ENCODE results near the gene EYA2. TPM values are rescaled to one million over a fixed set of nuclear protein-coding genes. Genes with fewer than 3 reads are reported as not detected.

The EYA2 gene
- total RNA-seq, 6 experiments from 2014 or later = 0.14 to 0.51 (median 0.28) TPM; not detected in 1

DNA sequence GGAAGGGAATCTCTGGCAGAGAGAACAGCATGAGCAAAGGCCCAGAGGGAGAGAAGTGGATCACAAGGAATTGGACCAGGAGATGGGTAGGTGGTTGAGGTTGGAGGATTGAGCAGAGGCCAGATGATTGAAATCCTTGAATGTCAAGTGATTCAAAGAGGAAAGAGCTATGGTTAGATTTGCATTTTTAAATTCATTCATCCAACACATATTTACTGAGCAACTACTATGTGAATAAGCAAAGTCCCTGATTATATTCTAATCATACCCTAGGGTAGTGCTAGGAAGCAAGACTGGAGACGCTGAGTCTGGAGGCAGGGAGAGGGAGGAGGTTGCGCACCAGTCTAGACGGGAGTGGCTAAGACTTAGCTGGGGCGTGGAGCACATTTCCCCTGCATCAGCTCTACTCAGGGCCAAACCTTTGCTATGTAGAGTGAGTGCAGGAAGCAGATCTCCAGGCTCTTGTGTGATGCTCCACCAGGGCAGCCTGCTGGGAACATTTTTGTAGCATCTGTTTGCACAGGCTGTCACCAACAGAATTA lies 40.2 kb downstream of the EYA2 start:
- H3K36me3 Mint-ChIP-seq (ENCODE audit: low read depth) = no peaks in the 10 kb centered on the region
- DNase-seq = no peak
- H3K27ac Mint-ChIP-seq = no peak overlapping the region
- no peaks in the 10 kb centered on the region for H3K9me3 Mint-ChIP-seq
- no peaks in the 10 kb centered on the region for H3K4me1 Mint-ChIP-seq (ENCODE audit: low read depth)
- peaks cover 30% of the 10 kb centered on the region for H3K27me3 Mint-ChIP-seq (ENCODE audit: insufficient read depth)
- TF ChIP-seq, protein P1, sequence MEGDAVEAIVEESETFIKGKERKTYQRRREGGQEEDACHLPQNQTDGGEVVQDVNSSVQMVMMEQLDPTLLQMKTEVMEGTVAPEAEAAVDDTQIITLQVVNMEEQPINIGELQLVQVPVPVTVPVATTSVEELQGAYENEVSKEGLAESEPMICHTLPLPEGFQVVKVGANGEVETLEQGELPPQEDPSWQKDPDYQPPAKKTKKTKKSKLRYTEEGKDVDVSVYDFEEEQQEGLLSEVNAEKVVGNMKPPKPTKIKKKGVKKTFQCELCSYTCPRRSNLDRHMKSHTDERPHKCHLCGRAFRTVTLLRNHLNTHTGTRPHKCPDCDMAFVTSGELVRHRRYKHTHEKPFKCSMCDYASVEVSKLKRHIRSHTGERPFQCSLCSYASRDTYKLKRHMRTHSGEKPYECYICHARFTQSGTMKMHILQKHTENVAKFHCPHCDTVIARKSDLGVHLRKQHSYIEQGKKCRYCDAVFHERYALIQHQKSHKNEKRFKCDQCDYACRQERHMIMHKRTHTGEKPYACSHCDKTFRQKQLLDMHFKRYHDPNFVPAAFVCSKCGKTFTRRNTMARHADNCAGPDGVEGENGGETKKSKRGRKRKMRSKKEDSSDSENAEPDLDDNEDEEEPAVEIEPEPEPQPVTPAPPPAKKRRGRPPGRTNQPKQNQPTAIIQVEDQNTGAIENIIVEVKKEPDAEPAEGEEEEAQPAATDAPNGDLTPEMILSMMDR (IDR thresholded peaks at IDR 0.05) = no peak
- H3K4me3 Mint-ChIP-seq = no peak overlapping the region

DNA sequence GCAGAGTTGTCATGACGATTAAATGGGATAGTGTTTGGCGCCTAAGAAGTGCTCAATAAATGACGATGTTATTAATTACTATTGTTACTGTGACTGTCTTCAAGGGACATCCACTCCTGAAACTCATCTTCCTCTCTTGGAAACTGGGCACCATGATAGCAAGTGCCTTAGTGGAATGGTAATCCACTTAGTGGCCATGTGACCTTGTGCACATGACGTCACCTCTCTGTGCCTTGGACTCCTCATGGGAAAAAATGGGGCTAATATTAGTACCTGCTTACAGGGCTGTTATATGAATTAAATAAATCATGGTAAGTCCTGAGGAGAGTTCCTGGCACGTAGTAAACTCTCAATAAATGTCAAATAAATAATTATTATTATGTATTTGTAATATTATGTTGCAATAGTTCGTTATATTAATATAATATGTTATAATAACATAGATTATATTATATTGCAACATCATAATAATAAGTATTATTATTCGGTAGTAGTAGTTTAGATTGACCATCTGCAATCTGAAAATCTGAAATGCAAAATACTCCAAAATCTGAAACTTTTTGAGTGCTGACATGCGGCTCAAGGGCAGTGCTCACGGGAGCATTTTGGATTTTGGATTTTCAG lies 40.9 kb downstream of the EYA2 start:
- H3K36me3 Mint-ChIP-seq (ENCODE audit: low read depth) = no peaks in the 10 kb centered on the region
- H3K4me3 Mint-ChIP-seq = no peak overlapping the region
- H3K9me3 Mint-ChIP-seq = no peaks in the 10 kb centered on the region
- no peak for DNase-seq
- H3K4me1 Mint-ChIP-seq (ENCODE audit: low read depth) = no peaks in the 10 kb centered on the region
- peaks cover 27% of the 10 kb centered on the region for H3K27me3 Mint-ChIP-seq (ENCODE audit: insufficient read depth)
- H3K27ac Mint-ChIP-seq = no peak overlapping the region
- TF ChIP-seq, protein P1 (IDR thresholded peaks at IDR 0.05) = no peak

DNA sequence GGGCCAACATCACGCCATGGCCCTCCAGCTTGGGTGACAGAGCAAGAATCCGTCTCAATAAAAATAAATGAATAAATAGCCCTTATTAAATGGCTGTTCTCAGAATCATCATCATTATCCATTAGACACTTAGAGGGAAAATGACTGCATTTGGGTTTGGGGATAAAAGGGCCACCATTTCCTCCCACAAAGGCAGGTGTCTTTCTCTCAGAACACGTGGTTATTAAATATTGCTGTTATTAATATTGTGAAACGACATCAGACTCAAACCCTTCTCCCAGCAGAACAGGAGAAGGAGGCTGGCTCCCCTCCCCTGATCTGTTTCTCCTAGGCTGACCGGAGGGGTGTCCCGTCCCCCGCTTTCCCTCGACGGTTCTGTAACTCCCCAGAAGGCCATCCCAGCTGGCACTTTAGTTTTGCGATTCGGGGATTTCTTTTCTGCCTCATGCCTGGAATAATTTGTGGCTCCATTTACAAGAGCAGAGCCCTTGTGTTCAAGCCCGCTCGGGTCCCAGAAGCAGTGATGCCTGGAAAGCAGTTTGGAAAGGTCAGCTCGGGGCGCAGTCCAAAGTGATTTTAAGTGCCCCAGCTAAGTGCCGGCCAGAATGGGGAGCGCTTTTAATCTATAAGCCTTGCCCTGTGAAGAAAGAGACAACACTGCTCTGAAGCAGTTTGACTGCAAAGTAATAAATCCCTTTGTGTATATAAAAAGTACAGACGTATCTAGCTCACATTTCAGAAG lies 41.9 kb downstream of the EYA2 start:
- no peaks in the 10 kb centered on the region for H3K9me3 Mint-ChIP-seq
- DNase-seq = no peak
- H3K27ac Mint-ChIP-seq = no peak overlapping the region
- no peak overlapping the region for H3K4me3 Mint-ChIP-seq
- H3K36me3 Mint-ChIP-seq (ENCODE audit: low read depth) = no peaks in the 10 kb centered on the region
- H3K27me3 Mint-ChIP-seq (ENCODE audit: insufficient read depth) = peaks cover 26% of the 10 kb centered on the region
- TF ChIP-seq, protein P1 (IDR thresholded peaks at IDR 0.05) = no peak
- H3K4me1 Mint-ChIP-seq (ENCODE audit: low read depth) = no peaks in the 10 kb centered on the region

DNA sequence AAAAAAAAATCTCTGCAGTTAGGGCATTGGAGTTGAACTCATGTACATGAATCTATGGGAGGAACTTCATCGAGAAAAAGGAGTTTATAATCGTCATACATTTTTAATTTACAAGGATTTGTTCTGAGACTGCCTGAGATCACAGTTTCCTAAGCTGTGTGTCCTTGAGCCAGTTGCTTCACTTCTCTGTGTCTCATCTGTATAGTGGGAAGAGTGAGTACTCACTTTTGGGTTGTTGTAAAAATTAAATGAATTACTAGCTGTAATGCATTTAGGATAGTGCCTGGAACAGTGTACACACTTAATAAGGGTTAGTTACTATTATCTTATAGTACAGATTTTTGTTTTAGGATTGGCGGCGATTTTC lies 42.5 kb downstream of the EYA2 start:
- no peak overlapping the region for H3K27ac Mint-ChIP-seq
- no peak overlapping the region for H3K4me3 Mint-ChIP-seq
- H3K4me1 Mint-ChIP-seq (ENCODE audit: low read depth) = no peaks in the 10 kb centered on the region
- no peak for DNase-seq
- TF ChIP-seq, protein P1 (IDR thresholded peaks at IDR 0.05) = no peak
- peaks cover 22% of the 10 kb centered on the region for H3K27me3 Mint-ChIP-seq (ENCODE audit: insufficient read depth)
- H3K36me3 Mint-ChIP-seq (ENCODE audit: low read depth) = no peaks in the 10 kb centered on the region
- H3K9me3 Mint-ChIP-seq = no peaks in the 10 kb centered on the region

DNA sequence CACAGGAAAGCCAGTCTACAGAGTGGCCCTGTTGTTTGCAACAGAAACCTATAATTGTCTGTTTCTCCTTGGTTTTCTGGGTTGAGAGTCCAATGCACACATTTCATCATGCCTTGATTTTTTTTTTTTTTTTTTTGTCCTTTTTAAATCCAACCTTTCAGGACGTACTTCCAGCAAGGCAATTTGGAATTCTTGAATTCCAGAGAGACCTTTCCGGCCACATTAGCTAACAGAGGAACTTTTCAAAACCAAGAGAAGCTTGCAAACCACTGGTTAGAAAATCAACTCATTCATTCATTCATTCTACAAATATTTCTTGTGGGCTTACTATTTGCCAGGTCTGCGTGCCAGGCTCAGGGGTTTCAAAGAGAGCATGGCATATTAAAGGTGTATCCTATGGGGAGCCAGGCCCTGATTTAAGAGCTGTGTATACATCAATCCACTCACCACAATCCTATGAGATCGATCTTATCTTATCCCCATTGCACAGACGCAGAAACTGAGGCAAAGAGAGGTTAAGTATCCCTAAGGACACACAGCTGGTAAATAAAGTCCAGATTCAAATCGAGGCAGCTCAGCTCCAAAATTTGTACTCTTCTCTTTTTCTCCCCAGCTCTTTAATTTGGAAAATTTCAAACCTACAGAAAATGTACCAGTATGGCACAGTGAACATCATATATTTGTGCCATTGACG lies 43.0 kb downstream of the EYA2 start:
- no peak overlapping the region for H3K27ac Mint-ChIP-seq
- peaks cover 22% of the 10 kb centered on the region for H3K27me3 Mint-ChIP-seq (ENCODE audit: insufficient read depth)
- H3K36me3 Mint-ChIP-seq (ENCODE audit: low read depth) = no peaks in the 10 kb centered on the region
- H3K4me3 Mint-ChIP-seq = no peak overlapping the region
- DNase-seq = no peak
- H3K9me3 Mint-ChIP-seq = no peaks in the 10 kb centered on the region
- TF ChIP-seq, protein P1 (IDR thresholded peaks at IDR 0.05) = no peak
- no peaks in the 10 kb centered on the region for H3K4me1 Mint-ChIP-seq (ENCODE audit: low read depth)
